HG03565 (cell line): ENCODE measurements around the gene CD68.
"Not testable (repeated sequence)": the region's sequence is repeated elsewhere in the genome, so short reads cannot be mapped to it uniquely, and the experiment has no call there.

ENCODE experiments used
- ATAC-seq: cut with Tn5 transposase; IDR thresholded peaks from one replicate; pipeline ENCODE4 v1.9.1; 2021; ENCODE audit warnings: mild to moderate bottlenecking, moderate library complexity; ENCODE audit not compliant: unreplicated experiment

Gene CD68

GRCh38 chr17:7580604-7581575 is 1.5 kb downstream of the CD68 start:
- no peak for ATAC-seq

GRCh38 chr17:7582396-7583252 is 3.2 kb downstream of the CD68 start:
- no peak for ATAC-seq

- ATAC-seq = peak; percentile 46
Measured at GRCh38 chr17:7583253-7584109, 4.0 kb downstream of the CD68 start, which contains the start of gene MPDU1. Gene MPDU1 (plus strand): TSS chr17:7583852. CDS start chr17:7583863, 11 bp downstream.

GRCh38 chr17:7586673-7587419 is 7.4 kb downstream of the CD68 start:
- no peak for ATAC-seq

- ATAC-seq = no peak
Measured at GRCh38 chr17:7587420-7588151, 8.1 kb downstream of the CD68 start.

GRCh38 chr17:7588553-7589203 is 9.2 kb downstream of the CD68 start:
- ATAC-seq = no peak

- ATAC-seq = no peak
Measured at GRCh38 chr17:7589204-7589868, 9.9 kb downstream of the CD68 start.

- ATAC-seq = no peak
Measured at GRCh38 chr17:7589891-7590691, 10.7 kb downstream of the CD68 start, which contains the start of gene SOX15. Gene SOX15 (minus strand): TSS chr17:7590094. CDS start chr17:7589676, 418 bp downstream.

GRCh38 chr17:7590743-7591142 is 11.3 kb downstream of the CD68 start:
- ATAC-seq = no peak

- no peak for ATAC-seq
Measured at GRCh38 chr17:7591596-7591995, 12.2 kb downstream of the CD68 start.

GRCh38 chr17:7592422-7593021 is 13.1 kb downstream of the CD68 start:
- ATAC-seq = no peak

GRCh38 chr17:7593296-7593695 is 13.9 kb downstream of the CD68 start:
- ATAC-seq = no peak

GRCh38 chr17:7597561-7597960 is 18.1 kb downstream of the CD68 start:
- not testable (repeated sequence) for ATAC-seq

GRCh38 chr17:7606280-7606679 is 26.8 kb downstream of the CD68 start:
- ATAC-seq = no peak

- ATAC-seq = no peak
Measured at GRCh38 chr17:7610641-7611040, 31.2 kb downstream of the CD68 start.

GRCh38 chr17:7611635-7612293 is 32.3 kb downstream of the CD68 start:
- no peak for ATAC-seq
